22Rv1 (cell line): ENCODE measurements around the gene RNF212.

ENCODE experiments used
- ZFX ChIP-seq: fragments of 450-650 bp; IDR thresholded peaks from 2 replicates; pipeline ENCODE4 v1.6.1; 2017; ENCODE audit warnings: antibody characterized with exemption, borderline replicate concordance
- TF ChIP-seq, protein P1 (sequence below): fragments of 450-650 bp; IDR thresholded peaks from 2 replicates; pipeline ENCODE4 v1.5.1; 2017; ENCODE audit warnings: mild to moderate bottlenecking

DNA sequence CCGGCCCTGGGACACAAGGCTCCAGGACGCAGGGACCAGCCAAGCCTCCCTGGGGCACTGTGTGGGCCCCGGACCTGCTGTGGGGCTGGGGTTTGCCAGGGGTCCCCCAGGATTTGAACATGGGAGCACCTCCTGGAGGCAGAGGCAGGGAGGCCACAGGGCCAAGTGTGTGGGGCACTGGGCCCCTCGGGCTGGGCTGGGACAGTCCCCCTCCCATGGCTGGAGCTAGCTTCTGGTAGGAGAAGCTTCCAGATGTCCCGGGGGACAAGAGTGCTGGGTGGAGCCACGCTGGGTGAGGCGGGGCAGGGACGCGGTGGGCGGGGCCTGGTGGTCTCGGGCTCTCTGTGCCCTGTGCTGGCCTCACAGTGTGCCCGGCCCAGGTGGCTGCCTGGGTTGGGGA lies 83.3 kb downstream of the RNF212 start:
- TF ChIP-seq, protein P1, sequence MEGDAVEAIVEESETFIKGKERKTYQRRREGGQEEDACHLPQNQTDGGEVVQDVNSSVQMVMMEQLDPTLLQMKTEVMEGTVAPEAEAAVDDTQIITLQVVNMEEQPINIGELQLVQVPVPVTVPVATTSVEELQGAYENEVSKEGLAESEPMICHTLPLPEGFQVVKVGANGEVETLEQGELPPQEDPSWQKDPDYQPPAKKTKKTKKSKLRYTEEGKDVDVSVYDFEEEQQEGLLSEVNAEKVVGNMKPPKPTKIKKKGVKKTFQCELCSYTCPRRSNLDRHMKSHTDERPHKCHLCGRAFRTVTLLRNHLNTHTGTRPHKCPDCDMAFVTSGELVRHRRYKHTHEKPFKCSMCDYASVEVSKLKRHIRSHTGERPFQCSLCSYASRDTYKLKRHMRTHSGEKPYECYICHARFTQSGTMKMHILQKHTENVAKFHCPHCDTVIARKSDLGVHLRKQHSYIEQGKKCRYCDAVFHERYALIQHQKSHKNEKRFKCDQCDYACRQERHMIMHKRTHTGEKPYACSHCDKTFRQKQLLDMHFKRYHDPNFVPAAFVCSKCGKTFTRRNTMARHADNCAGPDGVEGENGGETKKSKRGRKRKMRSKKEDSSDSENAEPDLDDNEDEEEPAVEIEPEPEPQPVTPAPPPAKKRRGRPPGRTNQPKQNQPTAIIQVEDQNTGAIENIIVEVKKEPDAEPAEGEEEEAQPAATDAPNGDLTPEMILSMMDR = no peak
- TF ChIP-seq ZFX = no peak
